ENCODE measurements around the gene ARFRP1. TPM values are rescaled to one million over a fixed set of nuclear protein-coding genes. Genes with fewer than 3 reads are reported as not detected.

ARFRP1 gene
- total and polyA plus RNA-seq, 2 experiments from 2014 or later, result 16.7 to 24.6 TPM

- TF ChIP-seq EZH2phosphoT487 (IDR thresholded peaks at IDR 0.05; ENCODE audit: unreplicated experiment) (no peak), EZH2 (IDR thresholded peaks at IDR 0.05; ENCODE audit: low read depth, unreplicated experiment) (no peak), JUNB (IDR thresholded peaks at IDR 0.05; ENCODE audit: unreplicated experiment) (no peak), ZNF114 (CRISPR knock-in tag; IDR thresholded peaks at IDR 0.05) (no peak), ZNF331 (CRISPR knock-in tag; IDR thresholded peaks at IDR 0.05; ENCODE audit: low read depth) (no peak)
These were observed 39.9 kb downstream of the ARFRP1 start (continued) for GRCh38 chr20:63667858-63668257.

- TF ChIP-seq ETS1 (IDR thresholded peaks at IDR 0.05) (no peak), ZNF462 (CRISPR knock-in tag; IDR thresholded peaks at IDR 0.05) (no peak), POLR2AphosphoS5 (IDR thresholded peaks at IDR 0.05; ENCODE audit: low read depth) (no peak), ZNF114 (CRISPR knock-in tag; IDR thresholded peaks at IDR 0.05) (no peak), CTCF (conservative IDR thresholded peaks at IDR 0.05; ENCODE audit: low read depth in 2 of 2) (no peak), ZNF331 (CRISPR knock-in tag; IDR thresholded peaks at IDR 0.05; ENCODE audit: low read depth) (no peak), EZH2 (IDR thresholded peaks at IDR 0.05; ENCODE audit: low read depth, unreplicated experiment) (no peak), JUNB (IDR thresholded peaks at IDR 0.05; ENCODE audit: unreplicated experiment) (no peak), STAT1 (IDR thresholded peaks at IDR 0.05; ENCODE audit: unreplicated experiment) (no peak), CREB1 (CRISPR knock-in tag; IDR thresholded peaks at IDR 0.05; ENCODE audit: low read depth) (no peak), NANOG (IDR thresholded peaks at IDR 0.05; ENCODE audit: borderline replicate concordance) (no peak), REST (IDR thresholded peaks at IDR 0.05; ENCODE audit: unreplicated experiment) (no peak), EZH2phosphoT487 (IDR thresholded peaks at IDR 0.05; ENCODE audit: unreplicated experiment) (no peak)
- H3K79me2 ChIP-seq (replicated peaks; ENCODE audit: insufficient read depth), result no peaks in the 10 kb centered on the region
- H3K9me2 ChIP-seq (ENCODE audit: insufficient read depth), result no peaks in the 10 kb centered on the region
- Mint-ChIP-seq H3K27ac (no peak overlapping the region), H3K36me3 (ENCODE audit: low read depth) (peaks cover 54% of the 10 kb centered on the region), H3K9me3 (no peaks in the 10 kb centered on the region), H3K27me3 (ENCODE audit: insufficient read depth, low read depth, poor library complexity) (peaks cover 11% of the 10 kb centered on the region), H3K4me3 (no peak overlapping the region), H3K4me1 (peaks cover 4% of the 10 kb centered on the region)
- H3K4me2 ChIP-seq, result no peak overlapping the region
- no peaks in the 10 kb centered on the region for H3F3A ChIP-seq (replicated peaks; ENCODE audit: low read depth)
- H4K20me1 ChIP-seq (replicated peaks; ENCODE audit: insufficient read depth), result no peaks in the 10 kb centered on the region; the same call in 1 of the 2 replicates
- ATAC-seq (no peak), DNase-seq (ENCODE audit: low spot score) (no peak)
- no peaks in the 10 kb centered on the region for H3K4me1 ChIP-seq (ENCODE audit: insufficient read depth)
- no peaks in the 10 kb centered on the region for H3K27me3 ChIP-seq (ENCODE audit: insufficient read depth)
- H3K27ac ChIP-seq (ENCODE audit: low read depth), result no peak overlapping the region
- no peak overlapping the region for H2AFZ ChIP-seq
- H3K4me3 ChIP-seq, result no peak overlapping the region
- no peaks in the 10 kb centered on the region for H3K36me3 ChIP-seq (ENCODE audit: insufficient read depth)
These were observed 42.1 kb downstream of the ARFRP1 start for GRCh38 chr20:63665708-63666107.
